HG02623 (cell line): ENCODE results near the gene LRRTM4.

ENCODE experiments used
- ATAC-seq: cut with Tn5 transposase; IDR thresholded peaks from one replicate; pipeline ENCODE4 v1.9.1; 2021; ENCODE audit warnings: moderate library complexity; ENCODE audit not compliant: unreplicated experiment

Gene LRRTM4

DNA sequence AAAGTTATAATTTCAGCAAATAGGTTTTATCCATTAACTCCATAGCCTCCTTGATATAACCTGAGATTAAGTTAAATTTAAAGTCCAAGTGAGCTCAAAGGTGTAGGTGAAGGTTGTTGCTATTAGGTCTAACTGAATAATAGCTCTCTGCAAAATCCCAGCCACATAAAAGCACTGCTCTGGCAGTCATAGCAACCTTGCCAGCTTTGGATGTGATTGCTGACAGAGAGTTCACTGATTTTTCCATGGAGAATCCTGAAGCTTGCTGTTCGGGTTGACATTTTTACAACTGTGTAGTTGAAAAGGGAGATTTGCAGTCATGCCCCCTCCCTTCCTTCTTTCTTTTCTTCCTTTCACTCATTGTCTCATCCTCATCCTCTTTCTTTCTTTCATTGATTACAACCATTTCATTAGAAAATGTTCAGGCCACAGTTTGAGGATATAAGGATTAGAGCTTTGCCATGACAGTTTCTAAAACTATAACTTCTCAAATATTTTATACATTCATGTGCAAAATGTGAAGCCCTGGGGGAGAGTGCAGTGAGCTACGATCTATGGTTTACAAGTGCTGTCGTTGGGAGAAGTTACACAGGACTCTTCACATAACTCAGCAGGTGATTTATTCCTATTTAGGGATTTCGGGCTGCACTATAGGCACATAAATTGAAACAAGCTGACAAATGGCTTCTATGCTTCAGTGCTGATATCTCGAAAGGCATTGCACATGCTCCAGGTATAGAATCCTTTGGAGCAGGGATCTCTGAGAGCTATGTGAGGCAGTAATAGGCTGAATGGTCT is 193.8 kb downstream of the LRRTM4 start:
- ATAC-seq = no peak

GRCh38 chr2:77325395-77325794 is 196.8 kb downstream of the LRRTM4 start:
- ATAC-seq = no peak

GRCh38 chr2:77322431-77322830 is 199.7 kb downstream of the LRRTM4 start:
- no peak for ATAC-seq

GRCh38 chr2:77314721-77315120 is 207.5 kb downstream of the LRRTM4 start:
- no peak for ATAC-seq

DNA sequence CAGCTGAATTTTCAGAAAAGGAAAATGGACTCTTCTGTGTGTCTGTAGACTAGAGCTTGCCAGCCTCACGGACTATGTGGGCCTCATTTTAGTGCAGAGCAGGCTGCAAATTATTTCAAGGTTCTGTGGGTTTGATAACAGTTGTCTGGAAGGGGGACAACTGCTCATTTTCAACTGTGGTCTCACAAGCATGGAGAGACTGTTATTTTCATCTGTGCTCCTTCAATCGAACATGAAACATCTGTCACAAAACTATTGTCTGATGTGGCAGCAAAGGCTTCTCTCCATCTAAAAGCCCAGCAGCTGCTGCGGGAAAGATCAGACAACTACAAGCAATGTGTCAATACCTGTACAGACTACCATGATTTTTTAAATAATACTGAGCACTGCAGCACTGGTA is 211.8 kb downstream of the LRRTM4 start:
- no peak for ATAC-seq

GRCh38 chr2:77309725-77310124 is 212.5 kb downstream of the LRRTM4 start:
- no peak for ATAC-seq

DNA sequence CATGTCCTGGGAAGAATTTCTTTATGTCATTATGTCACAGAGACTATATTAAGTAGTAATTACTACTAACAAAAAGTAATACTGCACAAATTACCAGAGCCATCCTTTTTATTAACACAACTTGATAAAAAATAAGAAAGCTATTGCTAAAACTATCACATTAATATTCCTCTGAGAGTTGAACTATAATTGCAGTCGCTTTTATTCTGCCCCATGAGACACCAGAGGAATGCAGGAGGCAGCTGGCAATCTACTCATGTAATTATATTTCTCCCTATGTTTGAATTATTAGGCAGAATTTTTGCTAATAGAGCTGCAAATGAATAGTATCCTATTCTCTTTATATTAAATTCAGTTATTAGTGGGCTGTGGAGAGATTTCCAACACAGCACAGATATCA is 220.7 kb downstream of the LRRTM4 start:
- no peak for ATAC-seq

DNA sequence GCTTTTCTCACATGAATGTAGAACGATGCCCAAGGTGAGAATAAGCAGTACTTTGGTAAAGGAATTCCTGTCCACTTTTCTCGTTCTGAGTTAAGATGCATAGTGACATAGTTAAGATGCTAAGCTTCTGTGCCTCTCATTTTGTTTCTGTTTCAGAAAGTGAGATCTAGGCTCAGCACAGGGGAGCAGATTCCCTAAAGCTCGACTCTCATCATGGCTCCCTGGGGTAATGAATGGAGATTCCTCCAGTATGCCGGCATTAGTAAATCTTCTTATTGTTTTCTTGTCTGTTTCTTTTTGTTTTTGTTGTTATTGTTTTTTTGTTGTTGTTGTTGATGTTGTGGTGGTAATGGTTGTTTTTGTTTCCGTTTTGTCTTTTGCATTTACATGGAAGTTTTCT is 225.4 kb downstream of the LRRTM4 start:
- ATAC-seq = no peak

- ATAC-seq = no peak
These were observed 227.7 kb downstream of the LRRTM4 start for GRCh38 chr2:77294474-77294873.

- ATAC-seq = no peak
These were observed 237.8 kb downstream of the LRRTM4 start for GRCh38 chr2:77284353-77284752.

DNA sequence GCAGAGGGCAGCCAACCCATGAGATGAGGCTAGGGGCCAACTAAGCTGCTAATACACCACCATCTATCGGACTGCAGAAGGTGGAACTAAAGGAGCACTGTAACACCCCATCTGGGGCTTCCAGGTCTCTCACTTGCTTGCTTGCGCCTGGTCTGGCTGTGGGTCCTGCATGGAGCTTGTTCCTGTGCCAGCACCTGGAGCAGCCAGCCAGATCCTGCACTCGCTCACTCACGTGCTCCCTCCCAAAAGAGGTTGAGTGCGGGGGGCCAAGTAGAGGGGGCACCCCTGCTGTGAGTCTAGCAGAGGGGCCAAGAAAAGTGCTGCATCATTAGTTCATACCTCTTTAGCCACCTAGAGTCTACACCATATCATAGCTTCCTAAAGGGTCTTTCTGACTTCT is 250.9 kb downstream of the LRRTM4 start:
- no peak for ATAC-seq

- ATAC-seq = no peak
These were observed 251.7 kb downstream of the LRRTM4 start for GRCh38 chr2:77270433-77270832.

DNA sequence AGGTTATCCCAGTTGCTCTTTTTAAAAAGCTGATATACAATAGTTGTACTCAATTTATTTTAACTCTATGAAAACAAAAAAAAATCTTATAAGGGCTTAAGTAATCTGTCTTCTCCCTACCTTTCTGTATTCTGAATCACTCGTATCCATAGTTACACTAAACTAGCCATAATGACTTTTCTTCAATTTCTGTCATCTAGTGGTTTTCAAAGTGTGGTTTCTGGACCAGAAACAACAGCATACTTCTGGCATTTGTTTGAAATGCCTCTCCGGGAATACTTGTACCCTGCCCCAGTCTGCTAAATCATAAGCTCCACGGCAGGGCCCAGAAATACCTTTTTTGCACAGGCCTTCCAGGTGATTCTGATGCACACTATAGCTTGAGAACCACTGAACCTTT is 253.6 kb downstream of the LRRTM4 start:
- no peak for ATAC-seq

DNA sequence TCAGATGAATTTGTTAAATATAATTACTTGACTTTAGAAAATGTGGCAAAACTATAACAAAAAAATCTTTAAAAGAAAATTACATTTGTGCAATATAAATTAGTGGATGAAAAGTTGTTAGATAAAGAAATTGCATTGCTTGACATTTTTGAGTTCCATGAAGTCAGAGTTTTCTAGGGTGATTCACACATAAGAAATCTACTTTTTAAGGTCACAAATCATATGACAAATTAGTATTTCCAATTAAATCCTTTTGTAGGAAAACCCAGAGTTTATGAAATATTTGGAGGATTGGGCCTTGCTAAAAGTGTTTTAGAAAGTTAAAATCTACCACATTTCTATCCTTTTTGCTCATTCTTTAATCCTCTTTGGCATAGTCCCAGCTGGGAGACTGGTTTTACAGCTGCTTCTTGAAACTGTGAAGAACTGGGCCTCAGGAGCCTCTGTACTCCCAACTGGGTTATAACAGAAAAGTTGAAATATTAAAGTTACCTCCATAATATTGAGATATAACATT is 289.2 kb downstream of the LRRTM4 start:
- no peak for ATAC-seq

- no peak for ATAC-seq
These were observed 293.8 kb downstream of the LRRTM4 start for GRCh38 chr2:77228391-77228790.

DNA sequence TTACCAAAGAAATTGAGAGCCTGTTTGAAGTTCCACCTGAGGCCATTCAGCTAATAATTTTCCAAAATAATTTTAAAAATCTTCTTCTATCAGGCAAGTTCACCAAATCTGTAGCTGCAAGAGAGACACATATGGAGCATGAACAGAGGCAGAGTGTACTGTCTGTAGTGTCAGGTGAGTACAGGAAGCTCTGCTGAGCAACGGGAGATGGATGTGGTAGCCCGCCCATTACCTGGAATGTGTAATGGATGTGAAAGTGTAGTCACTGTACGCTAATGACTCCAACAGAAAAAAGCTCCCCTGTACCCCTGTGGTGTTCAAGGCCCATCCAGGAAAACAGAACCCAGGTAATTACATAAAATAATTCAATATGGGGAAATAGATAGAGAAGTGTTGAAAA is 311.5 kb downstream of the LRRTM4 start:
- ATAC-seq = no peak

DNA sequence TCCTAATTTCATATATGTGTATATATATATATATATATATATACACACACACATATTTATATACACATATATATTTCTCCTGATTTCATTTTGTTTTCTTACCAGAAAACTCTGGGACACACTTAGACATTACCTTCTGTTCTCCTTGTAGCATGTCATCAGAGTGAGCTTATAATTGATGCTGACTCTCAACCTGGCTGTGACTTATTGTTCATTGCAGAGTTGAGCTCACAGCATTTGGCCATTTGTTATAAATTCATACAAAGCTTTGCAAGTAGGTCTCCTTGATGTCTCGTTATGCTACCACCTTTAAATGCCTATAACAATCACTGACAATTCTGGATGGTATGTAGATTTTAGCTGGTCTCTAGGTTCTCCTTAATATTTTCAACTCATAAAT is 314.8 kb downstream of the LRRTM4 start:
- no peak for ATAC-seq

DNA sequence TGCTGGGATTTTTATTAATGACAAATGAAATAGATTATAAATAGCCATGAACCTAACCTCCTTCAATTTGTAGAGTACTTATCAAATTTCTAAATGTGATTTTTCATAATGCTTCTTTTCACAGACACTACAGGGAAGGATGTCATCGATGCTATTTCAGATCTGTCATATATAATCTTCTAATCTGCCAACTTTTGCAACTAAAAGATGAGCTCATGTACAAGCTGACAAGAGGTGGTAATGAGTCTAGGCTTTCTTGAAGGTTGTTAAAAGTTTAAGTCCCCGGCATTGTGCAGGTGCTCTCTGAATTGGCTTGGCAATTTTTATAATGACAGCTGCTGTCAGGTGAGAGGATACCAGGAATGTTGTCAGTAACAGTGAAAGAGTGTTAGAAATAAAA is 320.4 kb downstream of the LRRTM4 start:
- no peak for ATAC-seq

GRCh38 chr2:77199411-77199810 is 322.8 kb downstream of the LRRTM4 start:
- no peak for ATAC-seq

GRCh38 chr2:77193858-77194448 is 328.2 kb downstream of the LRRTM4 start:
- no peak for ATAC-seq

- ATAC-seq = no peak
These were observed 329.3 kb downstream of the LRRTM4 start for GRCh38 chr2:77192811-77193289.

DNA sequence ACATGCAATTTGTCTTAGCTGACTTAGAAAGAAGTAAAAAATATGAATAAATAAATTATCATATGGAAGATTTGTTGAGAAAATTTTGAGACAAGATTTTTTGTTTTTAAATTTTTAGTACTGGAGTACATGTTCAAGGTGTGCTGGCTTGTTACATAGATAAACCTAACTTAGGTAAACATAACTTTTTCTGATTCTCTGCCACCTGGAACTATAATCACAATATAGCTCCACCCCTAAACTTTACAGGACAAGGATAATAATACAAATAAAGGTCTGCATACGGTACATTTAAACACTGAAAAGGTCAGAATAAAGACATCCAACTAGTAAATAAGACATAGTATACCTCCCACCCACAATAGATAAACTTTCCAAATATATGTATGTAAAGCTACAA is 330.5 kb downstream of the LRRTM4 start:
- ATAC-seq = no peak
